CD14-positive monocyte (primary cell): Measurements from ENCODE around the gene TCEAL1. TPM values are rescaled to one million over a fixed set of nuclear protein-coding genes. Genes with fewer than 3 reads are reported as not detected.
"Not testable (repeated sequence)": the region's sequence is repeated elsewhere in the genome, so short reads cannot be mapped to it uniquely, and the experiment has no call there.

Experiments used
- DNase-seq, 3 donors: peaks; one replicate each; pipeline ENCODE4 v3.0.0-alpha.2; 2011 to 2022
- H2AFZ ChIP-seq: 2 replicates; pipeline ENCODE4 v1.6.0; 2012; ENCODE audit warnings: mild to moderate bottlenecking, low read depth, low read length, inconsistent platforms; ENCODE audit not compliant: insufficient read depth, poor library complexity, severe bottlenecking
- H3K27ac ChIP-seq, 2 donors: 1 replicate in 1 of 2; 2 replicates in 1 of 2; pipeline ENCODE4 v1.5.1; 2012 to 2013; ENCODE audit warnings: low read length in 2 of 2, control low read depth in 1 of 2, inconsistent platforms in 1 of 2, low read depth in 1 of 2, mild to moderate bottlenecking in 1 of 2
- H3K27me3 ChIP-seq, 2 donors: one replicate each; pipeline versions ENCODE4 v1.6.0 to v1.6.1; 2011 to 2013; ENCODE audit warnings: low read length in 2 of 2; ENCODE audit not compliant: control insufficient read depth in 2 of 2, insufficient read depth in 2 of 2
- H3K36me3 ChIP-seq, 2 donors: replicated peaks in 1 of 2; 1 replicate in 1 of 2; 2 replicates in 1 of 2; pipeline versions ENCODE4 v1.5.1 to v1.6.1; 2012 to 2013; ENCODE audit warnings: low read length in 2 of 2, control low read depth in 1 of 2, inconsistent platforms in 1 of 2, mild to moderate bottlenecking in 1 of 2; ENCODE audit not compliant: insufficient read depth in 2 of 2, control insufficient read depth in 1 of 2
- H3K4me1 ChIP-seq, 2 donors: 1 replicate in 1 of 2; 2 replicates in 1 of 2; pipeline versions ENCODE4 v1.5.1 to v1.6.1; 2012 to 2013; ENCODE audit warnings: low read length in 2 of 2, control low read depth in 1 of 2, inconsistent platforms in 1 of 2, mild to moderate bottlenecking in 1 of 2, moderate library complexity in 1 of 2; ENCODE audit not compliant: insufficient read depth in 2 of 2, control insufficient read depth in 1 of 2
- H3K4me2 ChIP-seq: replicated peaks from 2 replicates; pipeline ENCODE3; 2012; ENCODE audit warnings: low read length, moderate library complexity, mild to moderate bottlenecking; ENCODE audit not compliant: poor library complexity, severe bottlenecking; ENCODE audit errors: extremely low read depth
- H3K4me3 ChIP-seq, 3 experiments: fragments of 200-600 bp in 1 of 3; sonication (generic) in 1 of 3; replicated peaks in 1 of 3; 1 replicate in 2 of 3; 2 replicates in 1 of 3; pipeline ENCODE4 v1.5.1; 2011 to 2013; ENCODE audit warnings: low read length in 3 of 3, mild to moderate bottlenecking in 3 of 3, control low read depth in 2 of 3, low read depth in 2 of 3, inconsistent platforms in 1 of 3, moderate library complexity in 1 of 3
- H3K79me2 ChIP-seq: 2 replicates; pipeline ENCODE4 v1.6.0; 2012; ENCODE audit warnings: mild to moderate bottlenecking, control low read depth, inconsistent platforms, low read length, moderate library complexity; ENCODE audit not compliant: insufficient read depth
- H3K9ac ChIP-seq: 2 replicates; pipeline ENCODE4 v1.6.0; 2017; ENCODE audit warnings: low read length, mild to moderate bottlenecking; ENCODE audit not compliant: insufficient read depth, poor library complexity, severe bottlenecking
- H3K9me3 ChIP-seq, 2 donors: replicated peaks in 1 of 2; 1 replicate in 1 of 2; 2 replicates in 1 of 2; pipeline versions ENCODE4 v1.5.1 to v1.6.1; 2012 to 2013; ENCODE audit warnings: low read length in 2 of 2, control low read depth in 1 of 2; ENCODE audit not compliant: control insufficient read depth in 1 of 2, insufficient read depth in 1 of 2
- H4K20me1 ChIP-seq: 2 replicates; pipeline ENCODE4 v1.6.0; 2012; ENCODE audit warnings: mild to moderate bottlenecking, low read length, control low read depth, moderate library complexity; ENCODE audit not compliant: insufficient read depth
- H3K27ac Mint-ChIP-seq, 7 donors: one replicate each; pipeline ENCODE4 v1.8.0; 2020; ENCODE audit warnings: mild to moderate bottlenecking in 7 of 7, mixed read lengths in 7 of 7, moderate library complexity in 6 of 7, inconsistent platforms in 2 of 7
- H3K27me3 Mint-ChIP-seq, 3 donors: one replicate each; pipeline ENCODE4 v1.8.0; 2021 to 2022; ENCODE audit warnings: low read depth in 3 of 3, mild to moderate bottlenecking in 3 of 3, mixed read lengths in 3 of 3, moderate library complexity in 3 of 3, inconsistent platforms in 1 of 3
- H3K36me3 Mint-ChIP-seq, 2 donors: one replicate each; pipeline ENCODE4 v1.8.0; 2020; ENCODE audit warnings: mixed read lengths in 2 of 2, inconsistent platforms in 1 of 2, mild to moderate bottlenecking in 1 of 2
- H3K4me1 Mint-ChIP-seq: one replicate; pipeline ENCODE4 v1.8.0; 2020; ENCODE audit warnings: mild to moderate bottlenecking, mixed read lengths
- H3K4me3 Mint-ChIP-seq, 2 donors: one replicate each; pipeline ENCODE4 v1.8.0; 2020; ENCODE audit warnings: mild to moderate bottlenecking in 2 of 2, mixed read lengths in 2 of 2, moderate library complexity in 1 of 2
- H3K9me3 Mint-ChIP-seq, 7 donors: one replicate each; pipeline ENCODE4 v1.8.0; 2020 to 2022; ENCODE audit warnings: mixed read lengths in 7 of 7, mild to moderate bottlenecking in 6 of 7, moderate library complexity in 6 of 7, inconsistent platforms in 2 of 7
- WGBS: methylation state at CpG from one replicate; pipeline ENCODE4 v1.1.5; 2013; ENCODE audit warnings: missing lambda C conversion rate; ENCODE audit not compliant: insufficient coverage; 5-methylcytosine and 5-hydroxymethylcytosine counted together
- intact Hi-C, 2 donors: fragments of 100-400 bp; cut with micrococcal nuclease; formaldehyde crosslinking; loops; one replicate each; pipeline versions ENCODE4 v1.15.0 to v1.15.1; 2023
- polyA plus RNA-seq, 3 donors: library from polyadenylated mRNA; depleted of rRNA in 1 of 3; unstranded in 2 of 3; stranded (reverse) in 1 of 3; fragments of 300-500 nt in 2 of 3; fragments of >200 nt in 1 of 3; fragmentation: Illumina TruSeq in 2 of 3; gene quantifications; 1 replicate in 2 of 3; 2 replicates in 1 of 3; pipeline ENCODE4 v1.2.3, GENCODE V29; 2012 to 2021
- TF ChIP-seq, protein P1 (sequence below): fragments of 200-600 bp; IDR thresholded peaks from one replicate; pipeline ENCODE4 v1.8.0; 2022; ENCODE audit warnings: antibody characterized with exemption, mild to moderate bottlenecking

Gene TCEAL1
- polyA plus RNA-seq, 3 donors = 5.5 to 11.4 (median 5.8) TPM

- Mint-ChIP-seq H3K4me1 (no peaks in the 10 kb centered on the region), H3K36me3 (no peaks in the 10 kb centered on the region), H3K4me3 (no peak overlapping the region), H3K27me3 (peaks cover 0 to 7% (median 5%) of the 10 kb centered on the region in 3 donors), H3K9me3 (peaks cover 0 to 3% (median 2%) of the 10 kb centered on the region in 7 donors), H3K27ac (peak overlapping the region in 1 of 7 donors; percentile 28)
- Histone ChIP-seq H3K27me3 (no peaks in the 10 kb centered on the region), H3K4me2 (no peak overlapping the region), H3K79me2 (no peaks in the 10 kb centered on the region), H3K9me3 (no peaks in the 10 kb centered on the region), H3K36me3 (no peaks in the 10 kb centered on the region), H3K9ac (no peak overlapping the region), H3K4me1 (no peaks in the 10 kb centered on the region), H3K27ac (no peak overlapping the region), H3K4me3 (no peak overlapping the region), H4K20me1 (no peaks in the 10 kb centered on the region), H2AFZ (no peak overlapping the region)
- no peak for DNase-seq
- WGBS = no CpG with 5 or more reads among the region's 3 CpGs
- intact Hi-C loops = no loop called here
- TF ChIP-seq, protein P1, sequence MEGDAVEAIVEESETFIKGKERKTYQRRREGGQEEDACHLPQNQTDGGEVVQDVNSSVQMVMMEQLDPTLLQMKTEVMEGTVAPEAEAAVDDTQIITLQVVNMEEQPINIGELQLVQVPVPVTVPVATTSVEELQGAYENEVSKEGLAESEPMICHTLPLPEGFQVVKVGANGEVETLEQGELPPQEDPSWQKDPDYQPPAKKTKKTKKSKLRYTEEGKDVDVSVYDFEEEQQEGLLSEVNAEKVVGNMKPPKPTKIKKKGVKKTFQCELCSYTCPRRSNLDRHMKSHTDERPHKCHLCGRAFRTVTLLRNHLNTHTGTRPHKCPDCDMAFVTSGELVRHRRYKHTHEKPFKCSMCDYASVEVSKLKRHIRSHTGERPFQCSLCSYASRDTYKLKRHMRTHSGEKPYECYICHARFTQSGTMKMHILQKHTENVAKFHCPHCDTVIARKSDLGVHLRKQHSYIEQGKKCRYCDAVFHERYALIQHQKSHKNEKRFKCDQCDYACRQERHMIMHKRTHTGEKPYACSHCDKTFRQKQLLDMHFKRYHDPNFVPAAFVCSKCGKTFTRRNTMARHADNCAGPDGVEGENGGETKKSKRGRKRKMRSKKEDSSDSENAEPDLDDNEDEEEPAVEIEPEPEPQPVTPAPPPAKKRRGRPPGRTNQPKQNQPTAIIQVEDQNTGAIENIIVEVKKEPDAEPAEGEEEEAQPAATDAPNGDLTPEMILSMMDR = no peak
Observed at GRCh38 chrX:103656617-103657016, 27.8 kb downstream of the TCEAL1 start.

- H4K20me1 ChIP-seq, H3K4me3 Mint-ChIP-seq, H2AFZ ChIP-seq, H3K79me2 ChIP-seq, intact Hi-C loops, H3K9me3 ChIP-seq, H3K4me2 ChIP-seq, DNase-seq, H3K36me3 Mint-ChIP-seq, H3K27me3 ChIP-seq, H3K4me3 ChIP-seq, H3K4me1 ChIP-seq, H3K9me3 Mint-ChIP-seq, H3K27ac ChIP-seq, H3K27me3 Mint-ChIP-seq, H3K4me1 Mint-ChIP-seq, H3K36me3 ChIP-seq, H3K9ac ChIP-seq: not testable (repeated sequence)
- peak overlapping the region in 1 of 7 donors; percentile 28 for H3K27ac Mint-ChIP-seq
- no CpG with 5 or more reads among the region's 2 CpGs for WGBS
Observed at GRCh38 chrX:103657066-103657465, 28.3 kb downstream of the TCEAL1 start.
